Peyer's patch (tissue), 4 donors: ENCODE data around the gene OLIG1. TPM values are rescaled to one million over a fixed set of nuclear protein-coding genes. Genes with fewer than 3 reads are reported as not detected.

Source experiments
- DNase-seq, 3 donors: peaks; one replicate each; pipeline ENCODE4 v3.0.0-alpha.2; 2017 to 2019
- H3K27ac ChIP-seq, 4 donors: fragments of 200-600 bp; sonication (generic); one replicate each; pipeline ENCODE4 v1.5.1; 2016 to 2019
- H3K27me3 ChIP-seq, 2 donors: fragments of 200-600 bp; sonication (generic); one replicate each; pipeline ENCODE4 v1.5.1; 2019
- H3K36me3 ChIP-seq, 3 donors: fragments of 200-600 bp; sonication (generic); one replicate each; pipeline ENCODE4 v1.5.1; 2016 to 2019
- H3K4me1 ChIP-seq, 4 donors: fragments of 200-600 bp; sonication (generic); one replicate each; pipeline ENCODE4 v1.5.1; 2016 to 2019
- H3K4me3 ChIP-seq, 4 donors: fragments of 200-600 bp; sonication (generic); 1 replicate in 3 of 4; 2 replicates in 1 of 4; pipeline ENCODE4 v1.5.1; 2016 to 2019; ENCODE audit warnings: mild to moderate bottlenecking in 1 of 4
- H3K9me3 ChIP-seq, 4 donors: fragments of 200-600 bp; sonication (generic); one replicate each; pipeline ENCODE4 v1.5.1; 2016 to 2019; ENCODE audit warnings: mild to moderate bottlenecking in 1 of 4
- POLR2A ChIP-seq, 2 donors: fragments of 450-650 bp; IDR thresholded peaks; one replicate each; pipeline ENCODE4 v1.5.1; 2017; ENCODE audit warnings: antibody characterized with exemption in 2 of 2, mild to moderate bottlenecking in 2 of 2, moderate library complexity in 2 of 2
- total RNA-seq, 4 donors: library from RNA; depleted of rRNA; stranded (reverse); fragments of >200 nt; gene quantifications; one replicate each; pipeline ENCODE4 v1.1.0, GENCODE V29; 2016
- TF ChIP-seq, protein P1 (sequence below), 6 experiments: fragments of 450-650 bp in 4 of 6; fragments of 200-600 bp in 2 of 6; sonication (generic) in 1 of 6; IDR thresholded peaks; one replicate each; pipeline ENCODE4 v1.5.1; 2017 to 2019; ENCODE audit warnings: antibody characterized with exemption in 6 of 6, mild to moderate bottlenecking in 3 of 6, moderate library complexity in 1 of 6

OLIG1 gene
- total RNA-seq, 4 donors from 2014 or later = not detected

DNA sequence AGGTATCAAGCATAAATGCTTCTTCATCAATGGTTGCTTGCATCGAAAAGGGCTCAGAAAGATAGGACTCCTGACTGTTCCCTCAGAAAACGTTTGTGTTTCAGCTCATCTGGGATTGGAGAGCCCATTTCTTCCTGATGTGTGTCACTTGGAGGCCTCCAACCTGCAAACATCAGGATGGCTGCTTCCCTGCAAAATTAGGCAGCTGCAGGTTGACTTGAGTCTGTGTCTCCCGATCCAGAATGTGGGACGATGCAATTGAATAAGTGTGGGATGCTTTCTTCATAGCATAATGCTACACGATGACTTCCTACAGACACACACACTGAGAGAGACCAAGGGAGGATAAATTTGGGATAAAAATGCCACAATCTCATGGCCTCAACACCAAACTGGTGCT lies 42.2 kb downstream of the OLIG1 start:
- DNase-seq = no peak
- H3K27me3 ChIP-seq = peaks cover 0 to 3% of the 10 kb centered on the region in 2 donors
- no peak overlapping the region for H3K27ac ChIP-seq
- TF ChIP-seq POLR2A (IDR thresholded peaks at IDR 0.05) = no peak
- TF ChIP-seq, protein P1, sequence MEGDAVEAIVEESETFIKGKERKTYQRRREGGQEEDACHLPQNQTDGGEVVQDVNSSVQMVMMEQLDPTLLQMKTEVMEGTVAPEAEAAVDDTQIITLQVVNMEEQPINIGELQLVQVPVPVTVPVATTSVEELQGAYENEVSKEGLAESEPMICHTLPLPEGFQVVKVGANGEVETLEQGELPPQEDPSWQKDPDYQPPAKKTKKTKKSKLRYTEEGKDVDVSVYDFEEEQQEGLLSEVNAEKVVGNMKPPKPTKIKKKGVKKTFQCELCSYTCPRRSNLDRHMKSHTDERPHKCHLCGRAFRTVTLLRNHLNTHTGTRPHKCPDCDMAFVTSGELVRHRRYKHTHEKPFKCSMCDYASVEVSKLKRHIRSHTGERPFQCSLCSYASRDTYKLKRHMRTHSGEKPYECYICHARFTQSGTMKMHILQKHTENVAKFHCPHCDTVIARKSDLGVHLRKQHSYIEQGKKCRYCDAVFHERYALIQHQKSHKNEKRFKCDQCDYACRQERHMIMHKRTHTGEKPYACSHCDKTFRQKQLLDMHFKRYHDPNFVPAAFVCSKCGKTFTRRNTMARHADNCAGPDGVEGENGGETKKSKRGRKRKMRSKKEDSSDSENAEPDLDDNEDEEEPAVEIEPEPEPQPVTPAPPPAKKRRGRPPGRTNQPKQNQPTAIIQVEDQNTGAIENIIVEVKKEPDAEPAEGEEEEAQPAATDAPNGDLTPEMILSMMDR (IDR thresholded peaks at IDR 0.05) = no peak
- no peaks in the 10 kb centered on the region for H3K36me3 ChIP-seq
- H3K4me3 ChIP-seq = no peak overlapping the region
- H3K4me1 ChIP-seq = peaks cover 0 to 6% (median 0%) of the 10 kb centered on the region in 4 donors
- no peaks in the 10 kb centered on the region for H3K9me3 ChIP-seq

- no peak for DNase-seq
- no peaks in the 10 kb centered on the region for H3K36me3 ChIP-seq
- H3K4me3 ChIP-seq = no peak overlapping the region
- H3K4me1 ChIP-seq = peaks cover 0 to 6% (median 0%) of the 10 kb centered on the region in 4 donors
- H3K27me3 ChIP-seq = peaks cover 0 to 3% of the 10 kb centered on the region in 2 donors
- H3K27ac ChIP-seq = no peak overlapping the region
- no peaks in the 10 kb centered on the region for H3K9me3 ChIP-seq
- no peak for TF ChIP-seq POLR2A (IDR thresholded peaks at IDR 0.05)
- TF ChIP-seq, protein P1 (IDR thresholded peaks at IDR 0.05) = no peak
These were observed 42.7 kb downstream of the OLIG1 start for GRCh38 chr21:33112681-33113080.

DNA sequence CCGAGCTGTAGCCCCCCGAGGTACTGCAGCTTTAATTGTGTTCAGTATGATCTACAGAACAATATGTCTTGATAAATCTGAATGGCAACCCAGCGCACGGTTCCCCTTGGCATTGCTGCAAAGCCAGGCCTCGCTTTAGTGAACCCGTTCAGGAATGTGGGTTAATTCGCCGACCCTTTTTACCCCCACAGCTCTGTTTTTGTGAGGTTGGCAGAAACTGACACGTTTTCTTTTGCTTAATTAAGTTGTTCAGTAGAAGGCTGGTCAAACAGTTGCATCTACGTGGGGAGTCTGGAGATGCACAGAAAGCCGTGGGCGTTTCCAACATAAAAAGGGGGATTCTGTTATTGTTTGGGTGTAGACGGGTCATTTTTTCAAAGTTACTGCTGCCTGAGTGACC lies 43.2 kb downstream of the OLIG1 start:
- TF ChIP-seq POLR2A (IDR thresholded peaks at IDR 0.05) = no peak
- TF ChIP-seq, protein P1 (IDR thresholded peaks at IDR 0.05) = no peak
- no peak for DNase-seq
- Histone ChIP-seq H3K9me3 (no peaks in the 10 kb centered on the region), H3K4me1 (peaks cover 0 to 6% (median 0%) of the 10 kb centered on the region in 4 donors), H3K27me3 (peaks cover 0 to 3% of the 10 kb centered on the region in 2 donors), H3K4me3 (no peak overlapping the region), H3K36me3 (no peaks in the 10 kb centered on the region), H3K27ac (no peak overlapping the region)

- no peak overlapping the region for H3K4me3 ChIP-seq
- DNase-seq = no peak
- H3K4me1 ChIP-seq = peaks cover 0 to 5% (median 0%) of the 10 kb centered on the region in 4 donors
- no peaks in the 10 kb centered on the region for H3K36me3 ChIP-seq
- H3K9me3 ChIP-seq = no peaks in the 10 kb centered on the region
- peaks cover 0 to 3% of the 10 kb centered on the region in 2 donors for H3K27me3 ChIP-seq
- TF ChIP-seq POLR2A (IDR thresholded peaks at IDR 0.05) = no peak
- TF ChIP-seq, protein P1 (IDR thresholded peaks at IDR 0.05) = no peak
- H3K27ac ChIP-seq = no peak overlapping the region
These were observed 44.3 kb downstream of the OLIG1 start for GRCh38 chr21:33114276-33114675.

- Histone ChIP-seq H3K27ac (no peak overlapping the region), H3K27me3 (no peaks in the 10 kb centered on the region), H3K9me3 (no peaks in the 10 kb centered on the region), H3K36me3 (no peaks in the 10 kb centered on the region), H3K4me3 (no peak overlapping the region), H3K4me1 (no peaks in the 10 kb centered on the region)
- DNase-seq = no peak
- TF ChIP-seq POLR2A (IDR thresholded peaks at IDR 0.05) = no peak
- TF ChIP-seq, protein P1 (IDR thresholded peaks at IDR 0.05) = no peak
These were observed 45.9 kb downstream of the OLIG1 start for GRCh38 chr21:33115631-33116510.
